Endothelial cell of umbilical vein (primary cell): ENCODE data around the gene OR1I1. TPM values are rescaled to one million over a fixed set of nuclear protein-coding genes. Genes with fewer than 3 reads are reported as not detected.

ENCODE experiments used
- BruUV-seq: library from RNA; stranded (reverse); fragments of 400-500 nt; replicated peaks from 2 replicates; lab custom pipeline; 2021; lab: Mats Ljungman, UMichigan
- CTCF ChIA-PET: fragments of 300-600, 350-600 bp; sonication (Branson Sonifier 250); formaldehyde crosslinking; loops from one replicate; lab custom pipeline; 2021; ENCODE audit warnings: antibody characterized with exemption, inconsistent platforms; lab: Charles Lee
- POLR2A ChIA-PET: fragments of 300-600, 350-600 bp; sonication (Branson Sonifier 250); formaldehyde crosslinking; loops from one replicate; lab custom pipeline; 2021; ENCODE audit warnings: antibody characterized with exemption, inconsistent platforms; lab: Charles Lee
- DNase-seq: peaks from one replicate; pipeline ENCODE4 v3.0.0-alpha.2; 2011; ENCODE audit warnings: low read depth, low spot score
- FAIRE-seq: peaks from 2 replicates; lab custom pipeline; 2011; peaks lifted over from hg19 to GRCh38; lab: Jason Lieb, UNC
- H2AFZ ChIP-seq: 2 replicates; pipeline ENCODE4 v1.6.0; 2012; ENCODE audit warnings: low read depth, low read length, control low read depth, inconsistent platforms
- H3K27ac ChIP-seq: 2 replicates; pipeline ENCODE4 v1.5.1; 2011; ENCODE audit warnings: low read depth, mild to moderate bottlenecking, control low read depth, low read length, moderate library complexity; ENCODE audit not compliant: insufficient read depth
- H3K27me3 ChIP-seq, 2 experiments: 2 replicates each; pipeline versions ENCODE4 v1.6.0 to v1.6.1; 2011; ENCODE audit warnings: low read length in 2 of 2, mixed read lengths in 1 of 2; ENCODE audit not compliant: control insufficient read depth in 2 of 2, insufficient read depth in 2 of 2
- H3K36me3 ChIP-seq, 2 experiments: 2 replicates in 1 of 2; 3 replicates in 1 of 2; pipeline ENCODE4 v1.5.1; 2011; ENCODE audit warnings: low read length in 2 of 2, mild to moderate bottlenecking in 1 of 2, moderate library complexity in 1 of 2; ENCODE audit not compliant: control insufficient read depth in 2 of 2, insufficient read depth in 2 of 2; ENCODE audit errors: extremely low read depth in 1 of 2
- H3K4me1 ChIP-seq: 3 replicates; pipeline ENCODE4 v1.5.1; 2011; ENCODE audit warnings: mild to moderate bottlenecking, low read length; ENCODE audit not compliant: control insufficient read depth, insufficient read depth; ENCODE audit errors: extremely low read depth
- H3K4me2 ChIP-seq: 2 replicates; pipeline ENCODE4 v1.6.1; 2011; ENCODE audit warnings: low read length, control low read depth, mixed read lengths; ENCODE audit not compliant: insufficient read depth
- H3K4me3 ChIP-seq, 3 experiments: fragments of 200-600 bp in 1 of 3; sonication (generic), shearing (Covaris generic) in 1 of 3; replicated peaks in 1 of 3; 2 replicates each; pipeline ENCODE4 v1.5.1; 2011 to 2016; ENCODE audit warnings: control low read depth in 3 of 3, low read length in 3 of 3, mild to moderate bottlenecking in 2 of 3, inconsistent platforms in 1 of 3, low read depth in 1 of 3, moderate library complexity in 1 of 3; ENCODE audit not compliant: insufficient read depth in 1 of 3
- H3K79me2 ChIP-seq: 2 replicates; pipeline ENCODE4 v1.6.0; 2012; ENCODE audit warnings: low read length, inconsistent platforms; ENCODE audit not compliant: control insufficient read depth, insufficient read depth
- H3K9ac ChIP-seq: replicated peaks from 2 replicates; pipeline ENCODE3; 2011; ENCODE audit warnings: low read length, control low read depth; ENCODE audit not compliant: insufficient read depth; ENCODE audit errors: extremely low read depth
- H3K9me1 ChIP-seq: replicated peaks from 3 replicates; pipeline ENCODE4 v1.6.0; 2011; ENCODE audit warnings: mild to moderate bottlenecking, low read length; ENCODE audit not compliant: control insufficient read depth, insufficient read depth; ENCODE audit errors: extremely low read depth
- H3K9me3 ChIP-seq: replicated peaks from 2 replicates; pipeline ENCODE4 v1.5.1; 2012; ENCODE audit warnings: low read length, inconsistent platforms; ENCODE audit not compliant: control insufficient read depth, insufficient read depth
- H4K20me1 ChIP-seq: replicated peaks from 2 replicates; pipeline ENCODE3; 2011; ENCODE audit warnings: mild to moderate bottlenecking, low read length; ENCODE audit not compliant: control insufficient read depth, insufficient read depth; ENCODE audit errors: extremely low read depth
- EZH2 ChIP-seq: IDR thresholded peaks from 2 replicates; pipeline ENCODE4 v1.6.1; 2012; ENCODE audit warnings: borderline replicate concordance, low read depth, mild to moderate bottlenecking, moderate library complexity, low read length, inconsistent platforms; ENCODE audit not compliant: severe bottlenecking
- GATA2 ChIP-seq: IDR thresholded peaks from 2 replicates; pipeline ENCODE4 v1.7.0; 2011; ENCODE audit warnings: low read depth, mild to moderate bottlenecking, moderate library complexity, mixed read lengths, low read length; ENCODE audit not compliant: insufficient read length, insufficient read depth
- MYC ChIP-seq: IDR thresholded peaks from one replicate; pipeline ENCODE4 v1.6.1; 2011; ENCODE audit warnings: mild to moderate bottlenecking, low read depth, low read length
- POLR2A ChIP-seq: IDR thresholded peaks from 2 replicates; pipeline ENCODE4 v1.6.1; 2012; ENCODE audit warnings: low read depth, mild to moderate bottlenecking, control low read depth, low read length
- dilution Hi-C: fragments of 300-500 bp; cut with MboI; formaldehyde crosslinking; loops from one replicate; pipeline ENCODE4 v1.15.0; 2019; ENCODE audit warnings: low sequenced_read_pairs; ENCODE audit not compliant: extremely low pct_ligation_motif_present
- intact Hi-C: fragments of 100-400 bp; cut with micrococcal nuclease; formaldehyde crosslinking; loops from one replicate; pipeline ENCODE4 v1.10.0; 2022
- polyA plus RNA-seq, 4 experiments: library from polyadenylated mRNA; depleted of rRNA in 3 of 4; stranded (reverse) in 3 of 4; unstranded in 1 of 4; fragments of >200 nt; gene quantifications; 2 replicates each; pipeline versions ENCODE4 v1.2.1 to v1.2.3, GENCODE V29; 2011 to 2012; ENCODE audit warnings: missing spikeins in 1 of 4
- total RNA-seq: library from RNA; stranded (reverse); gene quantifications from 2 replicates; pipeline ENCODE4 v1.2.3, GENCODE V29; 2021
- TF ChIP-seq, protein P1 (sequence below), 2 donors: IDR thresholded peaks; 1 replicate in 1 of 2; 2 replicates in 1 of 2; pipeline ENCODE4 v1.5.1; 2011; ENCODE audit warnings: low read length in 2 of 2, mild to moderate bottlenecking in 2 of 2, moderate library complexity in 2 of 2, control low read depth in 1 of 2, inconsistent platforms in 1 of 2, low read depth in 1 of 2; ENCODE audit not compliant: insufficient read depth in 1 of 2; ENCODE audit errors: extremely low read depth in 1 of 2
- TF ChIP-seq, protein P2 (sequence below): IDR thresholded peaks from 2 replicates; pipeline ENCODE4 v1.6.1; 2011; ENCODE audit not compliant: insufficient read depth, insufficient read length

Gene OR1I1
- total and polyA plus RNA-seq, 2 donors (not counting 3 experiments of a cell fraction or from before 2014, with no cell fraction given), result not detected

DNA sequence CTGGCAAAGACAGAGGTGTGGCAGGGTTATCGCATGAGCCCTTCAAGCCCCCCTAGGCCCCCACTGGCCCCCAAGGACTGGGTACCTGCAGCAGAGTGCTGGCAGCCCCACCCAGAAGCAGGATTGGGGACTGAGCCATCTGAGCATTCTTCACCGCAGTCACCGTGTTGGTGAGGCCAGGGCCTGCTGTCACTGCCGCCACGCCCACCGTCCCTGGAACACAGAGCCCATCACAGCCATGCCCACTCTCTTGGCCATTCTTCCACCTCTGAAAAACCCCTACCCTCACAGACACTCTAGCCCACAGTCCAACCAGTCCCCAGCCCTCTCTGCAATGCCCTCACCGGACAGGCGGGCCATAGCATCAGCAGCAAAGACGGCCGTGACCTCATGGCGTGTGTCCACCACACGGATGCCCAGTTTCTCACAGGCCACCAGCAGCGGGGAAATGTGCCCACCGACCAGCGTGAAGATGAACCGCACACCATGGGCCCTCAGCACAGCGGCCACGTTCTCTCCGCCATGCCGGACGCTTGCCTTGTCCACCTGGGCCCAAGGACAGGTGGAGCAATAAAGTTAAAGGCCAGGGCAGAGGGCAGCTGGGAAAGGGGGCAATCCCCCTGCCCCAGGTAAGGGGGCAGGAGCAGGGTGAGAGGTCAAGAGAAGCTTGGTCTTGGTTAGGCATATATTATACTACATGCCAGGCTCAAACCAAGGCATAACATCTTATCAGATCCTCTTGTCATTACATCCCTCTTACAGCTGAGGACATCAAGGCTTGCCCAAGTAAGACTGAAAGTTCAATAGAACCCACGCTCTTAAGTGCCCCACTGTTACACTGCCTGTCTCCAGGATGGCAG, 41.2 kb downstream of the OR1I1 start:
- no peak overlapping the region for H3K4me3 ChIP-seq
- peaks cover 13 to 28% of the 10 kb centered on the region in 2 experiments for H3K36me3 ChIP-seq
- dilution Hi-C loops, result no loop called here
- no peaks in the 10 kb centered on the region for H3K27me3 ChIP-seq
- peaks cover 10% of the 10 kb centered on the region for H3K79me2 ChIP-seq
- no peaks in the 10 kb centered on the region for H3K9me3 ChIP-seq
- H3K27ac ChIP-seq, result no peak overlapping the region
- DNase-seq, result no peak
- H3K9me1 ChIP-seq, result no peaks in the 10 kb centered on the region
- ChIA-PET POLR2A (no interaction called here), CTCF (interaction anchor here (1.4 to 3.9 kb wide), 3 partner anchors 12 to 31 kb away, joined by 4 to 30 read pairs (median 6); no protein-coding TSS in a partner anchor)
- TF ChIP-seq POLR2A, result no peak
- no peak for TF ChIP-seq EZH2
- H4K20me1 ChIP-seq, result no peaks in the 10 kb centered on the region
- BruUV-seq, result no TSS peak
- H3K9ac ChIP-seq, result no peak overlapping the region
- no peak for FAIRE-seq
- peaks cover 3% of the 10 kb centered on the region for H3K4me1 ChIP-seq
- no peak overlapping the region for H3K4me2 ChIP-seq
- intact Hi-C loops, result no loop called here
- H2AFZ ChIP-seq, result no peak overlapping the region

DNA sequence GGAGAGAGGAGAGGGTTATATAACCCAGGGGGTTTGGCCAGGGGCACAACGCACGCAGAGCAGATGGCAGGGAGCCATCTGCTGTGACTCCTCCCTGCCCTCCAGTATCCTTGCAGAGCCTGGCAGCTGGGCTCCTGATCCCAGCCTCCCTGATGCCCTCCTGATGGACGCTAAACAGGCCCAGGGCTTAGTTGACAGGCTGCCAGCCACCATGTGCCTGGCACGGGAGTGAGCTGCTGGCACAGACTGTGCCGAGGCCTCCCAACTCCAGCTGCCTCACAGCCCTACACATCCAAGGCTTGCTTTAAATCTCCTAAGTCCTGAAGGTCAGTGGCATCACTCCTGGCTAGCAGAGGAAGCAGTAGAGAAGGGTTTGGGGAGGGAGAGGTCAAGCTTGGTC, 41.9 kb downstream of the OR1I1 start:
- TF ChIP-seq MYC (no peak), GATA2 (no peak), EZH2 (no peak), POLR2A (no peak)
- TF ChIP-seq, protein P1, sequence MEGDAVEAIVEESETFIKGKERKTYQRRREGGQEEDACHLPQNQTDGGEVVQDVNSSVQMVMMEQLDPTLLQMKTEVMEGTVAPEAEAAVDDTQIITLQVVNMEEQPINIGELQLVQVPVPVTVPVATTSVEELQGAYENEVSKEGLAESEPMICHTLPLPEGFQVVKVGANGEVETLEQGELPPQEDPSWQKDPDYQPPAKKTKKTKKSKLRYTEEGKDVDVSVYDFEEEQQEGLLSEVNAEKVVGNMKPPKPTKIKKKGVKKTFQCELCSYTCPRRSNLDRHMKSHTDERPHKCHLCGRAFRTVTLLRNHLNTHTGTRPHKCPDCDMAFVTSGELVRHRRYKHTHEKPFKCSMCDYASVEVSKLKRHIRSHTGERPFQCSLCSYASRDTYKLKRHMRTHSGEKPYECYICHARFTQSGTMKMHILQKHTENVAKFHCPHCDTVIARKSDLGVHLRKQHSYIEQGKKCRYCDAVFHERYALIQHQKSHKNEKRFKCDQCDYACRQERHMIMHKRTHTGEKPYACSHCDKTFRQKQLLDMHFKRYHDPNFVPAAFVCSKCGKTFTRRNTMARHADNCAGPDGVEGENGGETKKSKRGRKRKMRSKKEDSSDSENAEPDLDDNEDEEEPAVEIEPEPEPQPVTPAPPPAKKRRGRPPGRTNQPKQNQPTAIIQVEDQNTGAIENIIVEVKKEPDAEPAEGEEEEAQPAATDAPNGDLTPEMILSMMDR (IDR thresholded peaks at IDR 0.05; ENCODE audit: extremely low read depth in 1 of 2, insufficient read depth in 1 of 2, low read depth in 1 of 2, low read length in 2 of 2), result no peak
- TF ChIP-seq, protein P2, sequence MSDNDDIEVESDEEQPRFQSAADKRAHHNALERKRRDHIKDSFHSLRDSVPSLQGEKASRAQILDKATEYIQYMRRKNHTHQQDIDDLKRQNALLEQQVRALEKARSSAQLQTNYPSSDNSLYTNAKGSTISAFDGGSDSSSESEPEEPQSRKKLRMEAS, result no peak
- Histone ChIP-seq H4K20me1 (no peaks in the 10 kb centered on the region), H3K4me3 (no peak overlapping the region), H3K79me2 (peaks cover 10% of the 10 kb centered on the region), H3K4me1 (peaks cover 3% of the 10 kb centered on the region), H3K4me2 (no peak overlapping the region), H3K9me1 (no peaks in the 10 kb centered on the region), H3K9ac (no peak overlapping the region), H3K9me3 (no peaks in the 10 kb centered on the region), H2AFZ (no peak overlapping the region), H3K36me3 (peaks cover 8 to 22% of the 10 kb centered on the region in 2 experiments), H3K27ac (no peak overlapping the region), H3K27me3 (no peaks in the 10 kb centered on the region)
- no peak for FAIRE-seq
- no peak for DNase-seq
- POLR2A ChIA-PET, result no interaction called here
- dilution Hi-C loops (no loop called here), intact Hi-C loops (no loop called here)
- CTCF ChIA-PET, result interaction anchor here (1.1 to 3.9 kb wide), 5 partner anchors 12 to 32 kb away, joined by 3 to 30 read pairs (median 6); no protein-coding TSS in a partner anchor
- BruUV-seq, result TSS peak; percentile 30
